HepG2 (cell line): ENCODE results near the gene NXN. TPM values are rescaled to one million over a fixed set of nuclear protein-coding genes. Genes with fewer than 3 reads are reported as not detected.

Experiments used
- CHCHD3 ChIP-seq: sonication (generic); formaldehyde crosslinking; IDR thresholded peaks from 2 replicates; pipeline ENCODE4 v1.8.0; 2022; ENCODE audit warnings: mild to moderate bottlenecking, missing genetic modification reagents, moderate library complexity
- FOSL1 ChIP-seq: sonication (generic); formaldehyde crosslinking; IDR thresholded peaks from 2 replicates; pipeline ENCODE4 v1.9.0; 2021; ENCODE audit warnings: missing genetic modification reagents, borderline replicate concordance
- FOXO1 ChIP-seq: sonication (generic); formaldehyde crosslinking; IDR thresholded peaks from 2 replicates; pipeline ENCODE4 v1.4.0; 2020; ENCODE audit warnings: missing genetic modification reagents
- GABPB1 ChIP-seq: IDR thresholded peaks from 2 replicates; pipeline ENCODE4 v1.6.1; 2016; ENCODE audit warnings: mild to moderate bottlenecking, missing genetic modification reagents, moderate library complexity, missing compliant biosample characterization
- HIVEP1 ChIP-seq: sonication (generic); formaldehyde crosslinking; IDR thresholded peaks from 2 replicates; pipeline ENCODE4 v1.4.0; 2020; ENCODE audit warnings: mild to moderate bottlenecking, missing genetic modification reagents
- KLF9 ChIP-seq: IDR thresholded peaks from 2 replicates; pipeline ENCODE4 v1.6.1; 2016; ENCODE audit warnings: low read depth
- MZF1 ChIP-seq: sonication (generic); formaldehyde crosslinking; IDR thresholded peaks from 2 replicates; pipeline ENCODE4 v1.8.1; 2023; ENCODE audit warnings: mild to moderate bottlenecking, missing genetic modification reagents, borderline replicate concordance
- RCOR2 ChIP-seq: IDR thresholded peaks from 2 replicates; pipeline ENCODE4 v1.6.1; 2016; ENCODE audit warnings: missing biosample characterization, missing genetic modification reagents
- SRY ChIP-seq: sonication (generic); formaldehyde crosslinking; IDR thresholded peaks from 2 replicates; pipeline ENCODE4 v1.8.0; 2022; ENCODE audit warnings: mild to moderate bottlenecking, missing genetic modification reagents
- TBX2 ChIP-seq: sonication (generic); formaldehyde crosslinking; IDR thresholded peaks from 2 replicates; pipeline ENCODE4 v1.5.0; 2020; ENCODE audit warnings: missing genetic modification reagents, mild to moderate bottlenecking, borderline replicate concordance
- ZBTB20 ChIP-seq: sonication (generic); formaldehyde crosslinking; IDR thresholded peaks from 2 replicates; pipeline ENCODE4 v1.8.1; 2023; ENCODE audit warnings: missing genetic modification reagents, low read depth, mild to moderate bottlenecking, borderline replicate concordance
- ZBTB42 ChIP-seq: sonication (generic); formaldehyde crosslinking; IDR thresholded peaks from 2 replicates; pipeline ENCODE4 v1.5.0; 2020; ENCODE audit warnings: mild to moderate bottlenecking, missing genetic modification reagents
- ZBTB7A ChIP-seq: sonication (generic); formaldehyde crosslinking; IDR thresholded peaks from 2 replicates; pipeline ENCODE4 v1.8.0; 2022; ENCODE audit warnings: mild to moderate bottlenecking, missing genetic modification reagents
- ZFAT ChIP-seq: sonication (generic); formaldehyde crosslinking; conservative IDR thresholded peaks from 2 replicates; pipeline ENCODE4 v1.8.1; 2023; ENCODE audit warnings: missing genetic modification reagents, inconsistent platforms
- ZFP91 ChIP-seq: sonication (generic); formaldehyde crosslinking; IDR thresholded peaks from 2 replicates; pipeline ENCODE4 v1.9.0; 2022; ENCODE audit warnings: missing genetic modification reagents, mild to moderate bottlenecking, borderline replicate concordance
- ZKSCAN8 ChIP-seq: IDR thresholded peaks from 2 replicates; pipeline ENCODE4 v1.6.1; 2016; ENCODE audit warnings: borderline replicate concordance, missing genetic modification reagents, missing compliant biosample characterization
- ZNF136 ChIP-seq: sonication (generic); formaldehyde crosslinking; IDR thresholded peaks from 2 replicates; pipeline ENCODE4 v1.8.1; 2022; ENCODE audit warnings: low read depth, mild to moderate bottlenecking, moderate library complexity, missing genetic modification reagents
- ZNF367 ChIP-seq: sonication (generic); formaldehyde crosslinking; IDR thresholded peaks from 2 replicates; pipeline ENCODE4 v1.4.0; 2020; ENCODE audit warnings: missing genetic modification reagents, borderline replicate concordance
- ZNF512 ChIP-seq: sonication (generic); formaldehyde crosslinking; IDR thresholded peaks from 2 replicates; pipeline ENCODE4 v1.4.0; 2020; ENCODE audit warnings: mild to moderate bottlenecking, missing genetic modification reagents
- ZSCAN21 ChIP-seq: sonication (generic); formaldehyde crosslinking; IDR thresholded peaks from 2 replicates; pipeline ENCODE4 v1.8.0; 2022; ENCODE audit warnings: mild to moderate bottlenecking, missing genetic modification reagents, moderate library complexity, borderline replicate concordance
- polyA plus RNA-seq, 8 experiments: library from polyadenylated mRNA; depleted of rRNA in 3 of 8; stranded (reverse) in 7 of 8; unstranded in 1 of 8; fragments of >200 nt; fragmentation: Illumina TruSeq in 4 of 8; extraction: Trizol in 4 of 8; gene quantifications; 2 replicates each; pipeline versions ENCODE4 v1.2.1 to v1.2.3, GENCODE V29; 2011 to 2016; ENCODE audit warnings: low read depth in 4 of 8, missing spikeins in 1 of 8, mixed read lengths in 1 of 8; ENCODE audit not compliant: insufficient read depth in 1 of 8
- total RNA-seq, 5 experiments: library from RNA; depleted of rRNA; stranded (reverse); fragments of >200 nt; fragmentation: Illumina TruSeq; extraction: Trizol; gene quantifications; 2 replicates each; pipeline ENCODE4 v1.2.3, GENCODE V29; 2016; ENCODE audit warnings: low read depth in 1 of 5
- TF ChIP-seq, protein P1 (sequence below): sonication (generic); formaldehyde crosslinking; IDR thresholded peaks from 2 replicates; pipeline ENCODE4 v1.8.1; 2023; ENCODE audit warnings: mild to moderate bottlenecking, missing genetic modification reagents
- TF ChIP-seq, protein P2 (sequence below): sonication (generic); formaldehyde crosslinking; IDR thresholded peaks from 2 replicates; pipeline ENCODE4 v1.4.0; 2020; ENCODE audit warnings: missing genetic modification reagents, mild to moderate bottlenecking, borderline replicate concordance

Gene NXN
- total and polyA plus RNA-seq, 2 of the 13 experiments (the other 11 are each of a cell fraction or from before 2014, with no cell fraction given): 22.2 to 24.3 TPM

GRCh38 chr17:996554-997344 is 17.2 kb upstream of the NXN start, which contains the start of gene TIMM22 (continued):
- TF ChIP-seq, protein P1, sequence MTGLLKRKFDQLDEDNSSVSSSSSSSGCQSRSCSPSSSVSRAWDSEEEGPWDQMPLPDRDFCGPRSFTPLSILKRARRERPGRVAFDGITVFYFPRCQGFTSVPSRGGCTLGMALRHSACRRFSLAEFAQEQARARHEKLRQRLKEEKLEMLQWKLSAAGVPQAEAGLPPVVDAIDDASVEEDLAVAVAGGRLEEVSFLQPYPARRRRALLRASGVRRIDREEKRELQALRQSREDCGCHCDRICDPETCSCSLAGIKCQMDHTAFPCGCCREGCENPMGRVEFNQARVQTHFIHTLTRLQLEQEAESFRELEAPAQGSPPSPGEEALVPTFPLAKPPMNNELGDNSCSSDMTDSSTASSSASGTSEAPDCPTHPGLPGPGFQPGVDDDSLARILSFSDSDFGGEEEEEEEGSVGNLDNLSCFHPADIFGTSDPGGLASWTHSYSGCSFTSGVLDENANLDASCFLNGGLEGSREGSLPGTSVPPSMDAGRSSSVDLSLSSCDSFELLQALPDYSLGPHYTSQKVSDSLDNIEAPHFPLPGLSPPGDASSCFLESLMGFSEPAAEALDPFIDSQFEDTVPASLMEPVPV: peak; percentile 91
- TF ChIP-seq, protein P2, sequence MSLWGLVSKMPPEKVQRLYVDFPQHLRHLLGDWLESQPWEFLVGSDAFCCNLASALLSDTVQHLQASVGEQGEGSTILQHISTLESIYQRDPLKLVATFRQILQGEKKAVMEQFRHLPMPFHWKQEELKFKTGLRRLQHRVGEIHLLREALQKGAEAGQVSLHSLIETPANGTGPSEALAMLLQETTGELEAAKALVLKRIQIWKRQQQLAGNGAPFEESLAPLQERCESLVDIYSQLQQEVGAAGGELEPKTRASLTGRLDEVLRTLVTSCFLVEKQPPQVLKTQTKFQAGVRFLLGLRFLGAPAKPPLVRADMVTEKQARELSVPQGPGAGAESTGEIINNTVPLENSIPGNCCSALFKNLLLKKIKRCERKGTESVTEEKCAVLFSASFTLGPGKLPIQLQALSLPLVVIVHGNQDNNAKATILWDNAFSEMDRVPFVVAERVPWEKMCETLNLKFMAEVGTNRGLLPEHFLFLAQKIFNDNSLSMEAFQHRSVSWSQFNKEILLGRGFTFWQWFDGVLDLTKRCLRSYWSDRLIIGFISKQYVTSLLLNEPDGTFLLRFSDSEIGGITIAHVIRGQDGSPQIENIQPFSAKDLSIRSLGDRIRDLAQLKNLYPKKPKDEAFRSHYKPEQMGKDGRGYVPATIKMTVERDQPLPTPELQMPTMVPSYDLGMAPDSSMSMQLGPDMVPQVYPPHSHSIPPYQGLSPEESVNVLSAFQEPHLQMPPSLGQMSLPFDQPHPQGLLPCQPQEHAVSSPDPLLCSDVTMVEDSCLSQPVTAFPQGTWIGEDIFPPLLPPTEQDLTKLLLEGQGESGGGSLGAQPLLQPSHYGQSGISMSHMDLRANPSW (CRISPR knock-in tag): no peak; the same call in 1 of the 2 replicates
- TF ChIP-seq SRY (CRISPR knock-in tag) (peak; percentile 92; the same call in 1 of the 2 replicates), ZKSCAN8 (CRISPR knock-in tag) (no peak), ZBTB42 (CRISPR knock-in tag) (no peak), GABPB1 (CRISPR knock-in tag) (peak; percentile 91), HIVEP1 (CRISPR knock-in tag) (peak; percentile 89; the same call in 1 of the 2 replicates), ZNF136 (no peak; the same call in 1 of the 2 replicates), ZNF367 (peak; percentile 87; the same call in 1 of the 2 replicates), ZFAT (peak; percentile 100), CHCHD3 (CRISPR knock-in tag) (peak; percentile 33; the same call in 1 of the 2 replicates), FOSL1 (CRISPR knock-in tag) (no peak), RCOR2 (CRISPR knock-in tag) (peak; percentile 59), ZNF512 (CRISPR knock-in tag) (no peak), TBX2 (peak; percentile 93), ZFP91 (CRISPR knock-in tag) (peak; percentile 95), KLF9 (CRISPR knock-in tag) (peak; percentile 41), ZBTB7A (peak; percentile 87; the same call in 1 of the 2 replicates), ZBTB20 (CRISPR knock-in tag) (no peak), FOXO1 (CRISPR knock-in tag) (peak; percentile 55), MZF1 (CRISPR knock-in tag) (no peak), ZSCAN21 (peak; percentile 68; the same call in 1 of the 2 replicates)
